OCI-LY7 (cell line): Measurements from ENCODE around the gene NAV1.

Source experiments
- CTCF ChIP-seq: fragments of 200-600 bp; sonication (generic); conservative IDR thresholded peaks from 2 replicates; pipeline ENCODE4 v1.5.1; 2014; ENCODE audit warnings: mild to moderate bottlenecking, antibody characterized with exemption, low read length, moderate library complexity, mixed read lengths
- EZH2phosphoT487 ChIP-seq: fragments of 200-600 bp; sonication (generic); IDR thresholded peaks from 2 replicates; pipeline ENCODE4 v1.6.1; 2018; ENCODE audit warnings: low read depth, borderline replicate concordance, mild to moderate bottlenecking, mixed run types, antibody characterized with exemption, low read length, moderate library complexity, mixed read lengths

GRCh38 chr1:201493757-201494617 is 44.9 kb upstream of the NAV1 start:
- TF ChIP-seq CTCF (no peak), EZH2phosphoT487 (no peak)
